ENCODE results near the gene KIAA0408.
"Not testable (repeated sequence)": the region's sequence is repeated elsewhere in the genome, so short reads cannot be mapped to it uniquely, and the experiment has no call there.

KIAA0408 gene

DNA sequence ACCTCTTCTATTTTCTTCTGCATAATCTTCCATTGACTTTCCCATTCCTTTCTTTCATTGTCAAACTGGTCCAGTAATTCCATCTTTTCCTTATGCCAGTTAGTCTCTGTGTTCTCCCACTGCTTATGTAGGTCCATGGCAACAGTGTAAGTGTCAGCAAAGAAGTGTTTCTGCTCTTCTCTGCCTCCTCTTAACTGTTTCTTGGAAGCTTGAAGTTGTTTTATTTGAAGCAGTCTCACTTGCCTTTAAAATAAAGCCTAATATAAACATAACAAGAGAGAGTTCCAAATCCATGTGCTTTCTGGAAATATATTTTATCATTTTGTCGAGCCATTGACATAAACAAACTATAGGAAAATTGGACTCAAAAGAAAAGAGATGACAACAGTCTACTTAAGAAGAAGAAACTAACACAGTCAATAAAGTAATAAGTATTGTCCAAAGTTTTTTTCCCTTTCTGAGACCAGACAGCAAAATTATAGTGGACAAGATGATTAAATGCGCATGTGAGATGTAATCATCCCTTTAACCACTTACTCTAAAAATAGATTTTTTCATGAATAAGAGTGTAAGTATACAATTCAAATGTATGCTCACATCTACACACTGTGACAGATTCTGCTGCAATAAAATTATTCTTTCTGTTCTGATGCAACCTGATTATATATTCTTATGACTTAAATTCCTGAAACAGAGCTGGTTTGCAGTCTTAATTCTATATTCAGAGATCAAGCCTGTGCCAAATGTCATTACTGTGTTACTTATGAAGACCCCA is 5.2 kb downstream of the KIAA0408 start:
- FAIRE-seq (no peak), DNase-seq (ENCODE audit: insufficient read length, low spot score) (no peak)
- no peak for TF ChIP-seq TAF1 (IDR thresholded peaks at IDR 0.05; ENCODE audit: low read depth, low read length)
- TF ChIP-seq SPI1 (IDR thresholded peaks at IDR 0.05; ENCODE audit: low read depth, low read length) = no peak
- TF ChIP-seq POU2F2 (IDR thresholded peaks at IDR 0.05; ENCODE audit: low read depth, low read length) = no peak
- TF ChIP-seq POLR2AphosphoS5 (IDR thresholded peaks at IDR 0.05; ENCODE audit: low read depth, low read length) = no peak

DNA sequence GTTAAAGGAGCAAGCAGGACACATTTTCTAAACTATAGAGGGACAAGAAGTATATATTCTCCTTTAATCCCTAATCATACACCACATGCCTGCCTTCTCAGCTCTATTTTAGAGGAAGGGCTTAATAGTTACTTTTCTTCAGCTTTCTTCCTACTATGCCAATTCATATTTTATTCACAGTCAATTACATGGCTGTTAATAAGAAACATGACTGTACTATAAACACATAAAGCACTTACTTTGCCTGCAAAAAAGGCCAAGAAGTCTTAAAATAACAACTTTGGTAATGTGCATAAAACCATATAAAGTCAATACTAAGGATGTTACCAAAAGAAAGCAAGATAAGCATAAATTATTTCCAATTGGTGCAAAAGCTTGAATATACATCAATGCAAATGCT is 6.4 kb downstream of the KIAA0408 start:
- FAIRE-seq = no peak
- no peak for TF ChIP-seq POU2F2 (IDR thresholded peaks at IDR 0.05; ENCODE audit: low read depth, low read length)
- no peak for TF ChIP-seq SPI1 (IDR thresholded peaks at IDR 0.05; ENCODE audit: low read depth, low read length)
- no peak for TF ChIP-seq TAF1 (IDR thresholded peaks at IDR 0.05; ENCODE audit: low read depth, low read length)
- no peak for TF ChIP-seq POLR2AphosphoS5 (IDR thresholded peaks at IDR 0.05; ENCODE audit: low read depth, low read length)
- TF ChIP-seq POLR2A (IDR thresholded peaks at IDR 0.05; ENCODE audit: low read depth, low read length) = no peak
- TF ChIP-seq PAX5 (IDR thresholded peaks at IDR 0.05; ENCODE audit: insufficient read depth, low read length, severe bottlenecking) = no peak
- no peak for DNase-seq (ENCODE audit: insufficient read length, low spot score)

DNA sequence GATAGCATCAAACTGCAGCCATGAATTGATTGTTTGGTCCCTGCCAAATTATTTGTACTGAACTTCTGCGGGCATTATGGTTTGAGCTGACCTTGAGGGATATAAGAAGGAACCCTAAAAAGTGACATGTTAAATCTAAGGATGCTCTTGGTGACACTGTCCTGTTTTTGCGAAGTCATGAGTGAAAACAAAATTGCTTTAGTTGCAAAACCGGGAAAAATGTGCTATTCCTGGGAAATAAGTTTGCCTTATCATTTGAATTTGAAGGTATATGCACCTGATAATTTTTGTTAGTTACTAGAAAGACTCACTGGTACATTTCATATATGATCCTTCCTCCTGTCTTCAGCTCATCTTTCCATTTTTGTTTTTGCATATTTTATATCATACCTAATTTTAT is 7.8 kb downstream of the KIAA0408 start:
- DNase-seq (ENCODE audit: insufficient read length, low spot score) = no peak
- TF ChIP-seq POLR2AphosphoS5 (IDR thresholded peaks at IDR 0.05; ENCODE audit: low read depth, low read length) (no peak), POU2F2 (IDR thresholded peaks at IDR 0.05; ENCODE audit: low read depth, low read length) (no peak)
- FAIRE-seq = no peak

DNA sequence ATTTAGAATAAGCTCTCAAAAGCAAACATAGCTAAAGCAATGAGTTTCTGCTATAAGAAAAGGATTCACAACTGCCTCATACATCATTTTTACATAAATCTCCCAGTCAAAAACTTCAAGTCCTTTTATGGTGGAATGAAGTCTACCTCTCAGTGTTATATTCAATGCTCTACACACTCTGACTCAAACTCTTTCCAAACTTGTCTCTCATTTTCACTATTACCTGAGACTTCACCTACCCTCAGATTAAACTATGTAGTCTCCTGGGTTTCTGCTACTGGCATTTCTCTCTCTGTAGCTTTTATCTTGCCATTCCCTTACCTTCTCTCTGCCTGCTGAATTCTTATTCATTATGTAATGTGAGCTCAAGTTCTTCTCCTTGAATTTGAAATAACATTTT is 11.4 kb downstream of the KIAA0408 start:
- FAIRE-seq (no peak), DNase-seq (ENCODE audit: insufficient read length, low spot score) (no peak)
- no peak for TF ChIP-seq POLR2AphosphoS5 (IDR thresholded peaks at IDR 0.05; ENCODE audit: low read depth, low read length)
- no peak for TF ChIP-seq POU2F2 (IDR thresholded peaks at IDR 0.05; ENCODE audit: low read depth, low read length)
- TF ChIP-seq PAX5 (IDR thresholded peaks at IDR 0.05; ENCODE audit: insufficient read depth, low read length, severe bottlenecking) = no peak
- no peak for TF ChIP-seq TAF1 (IDR thresholded peaks at IDR 0.05; ENCODE audit: low read depth, low read length)
- TF ChIP-seq SPI1 (IDR thresholded peaks at IDR 0.05; ENCODE audit: low read depth, low read length) = no peak
- no peak for TF ChIP-seq POLR2A (IDR thresholded peaks at IDR 0.05; ENCODE audit: low read depth, low read length)

DNA sequence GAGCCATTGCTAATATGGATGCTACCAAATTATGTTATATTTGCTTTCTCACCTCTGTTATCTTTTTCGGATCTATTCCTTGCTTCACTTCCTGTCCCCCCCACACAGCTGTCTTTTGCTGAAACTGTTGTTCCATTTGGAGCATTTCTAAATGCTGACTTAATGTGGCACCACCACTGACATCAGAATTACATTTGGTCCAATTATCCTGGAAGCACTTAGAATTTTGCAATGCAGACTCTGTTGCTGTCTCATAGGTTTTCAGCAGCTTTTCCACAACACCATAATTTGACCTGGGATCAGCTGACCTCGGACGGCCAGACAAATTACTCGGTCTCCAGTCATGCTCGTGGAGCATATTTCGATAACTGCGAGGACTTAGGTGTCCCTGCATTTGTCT is 12.8 kb downstream of the KIAA0408 start:
- TF ChIP-seq POLR2AphosphoS5 (IDR thresholded peaks at IDR 0.05; ENCODE audit: low read depth, low read length) = no peak
- no peak for TF ChIP-seq POLR2A (IDR thresholded peaks at IDR 0.05; ENCODE audit: low read depth, low read length)
- no peak for DNase-seq (ENCODE audit: insufficient read length, low spot score)
- no peak for FAIRE-seq

DNA sequence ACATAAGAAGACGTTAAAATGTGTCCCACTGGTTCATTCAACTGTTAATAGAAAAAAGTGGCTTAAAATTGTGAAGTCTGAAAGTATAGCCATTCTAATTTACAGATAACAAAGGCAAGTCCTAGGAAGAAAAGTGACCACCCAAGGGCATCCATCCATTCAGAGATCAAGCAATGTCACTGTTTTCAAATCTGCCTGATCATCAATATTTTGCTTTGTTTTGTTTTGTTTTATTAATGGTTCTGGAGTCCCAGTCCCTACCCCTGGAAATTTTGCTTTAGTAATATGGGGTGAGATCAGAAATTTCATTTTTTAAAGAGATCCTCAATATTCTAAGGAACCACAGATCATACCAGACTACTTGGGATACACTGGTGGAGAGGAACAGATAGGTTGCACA is 17.3 kb downstream of the KIAA0408 start:
- DNase-seq (ENCODE audit: insufficient read length, low spot score) (no peak), FAIRE-seq (no peak)

DNA sequence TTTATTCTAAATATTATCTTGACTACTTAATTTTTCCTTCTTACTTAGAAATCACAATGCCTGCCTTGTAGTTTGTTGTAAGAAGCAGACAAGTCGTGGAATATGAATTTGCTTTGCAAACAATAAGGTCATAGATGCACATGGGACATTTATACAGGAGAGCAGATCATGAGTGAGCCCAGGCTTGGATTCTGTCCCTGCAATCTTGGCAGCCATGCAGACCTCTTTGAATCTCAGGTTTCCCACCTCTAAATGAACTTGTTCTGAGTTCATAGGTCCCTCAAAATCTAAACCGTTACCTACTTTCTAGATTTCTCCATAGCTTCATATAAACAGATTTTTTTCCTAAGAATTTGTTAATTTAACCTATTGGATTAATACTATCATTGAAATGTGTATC is 19.5 kb downstream of the KIAA0408 start:
- no peak for DNase-seq (ENCODE audit: insufficient read length, low spot score)
- no peak for FAIRE-seq
- TF ChIP-seq POU2F2 (IDR thresholded peaks at IDR 0.05; ENCODE audit: low read depth, low read length) (no peak), POLR2AphosphoS5 (IDR thresholded peaks at IDR 0.05; ENCODE audit: low read depth, low read length) (no peak), TAF1 (IDR thresholded peaks at IDR 0.05; ENCODE audit: low read depth, low read length) (no peak), PAX5 (IDR thresholded peaks at IDR 0.05; ENCODE audit: insufficient read depth, low read length, severe bottlenecking) (no peak)

More for the DNA sequence above, 17.3 kb downstream of the KIAA0408 start:
- no peak for TF ChIP-seq POLR2A (IDR thresholded peaks at IDR 0.05; ENCODE audit: low read depth, low read length)
- no peak for TF ChIP-seq SPI1 (IDR thresholded peaks at IDR 0.05; ENCODE audit: low read depth, low read length)
- TF ChIP-seq POU2F2 (IDR thresholded peaks at IDR 0.05; ENCODE audit: low read depth, low read length) = no peak
- no peak for TF ChIP-seq PAX5 (IDR thresholded peaks at IDR 0.05; ENCODE audit: insufficient read depth, low read length, severe bottlenecking)
- TF ChIP-seq TAF1 (IDR thresholded peaks at IDR 0.05; ENCODE audit: low read depth, low read length) = no peak
- no peak for TF ChIP-seq POLR2AphosphoS5 (IDR thresholded peaks at IDR 0.05; ENCODE audit: low read depth, low read length)

DNA sequence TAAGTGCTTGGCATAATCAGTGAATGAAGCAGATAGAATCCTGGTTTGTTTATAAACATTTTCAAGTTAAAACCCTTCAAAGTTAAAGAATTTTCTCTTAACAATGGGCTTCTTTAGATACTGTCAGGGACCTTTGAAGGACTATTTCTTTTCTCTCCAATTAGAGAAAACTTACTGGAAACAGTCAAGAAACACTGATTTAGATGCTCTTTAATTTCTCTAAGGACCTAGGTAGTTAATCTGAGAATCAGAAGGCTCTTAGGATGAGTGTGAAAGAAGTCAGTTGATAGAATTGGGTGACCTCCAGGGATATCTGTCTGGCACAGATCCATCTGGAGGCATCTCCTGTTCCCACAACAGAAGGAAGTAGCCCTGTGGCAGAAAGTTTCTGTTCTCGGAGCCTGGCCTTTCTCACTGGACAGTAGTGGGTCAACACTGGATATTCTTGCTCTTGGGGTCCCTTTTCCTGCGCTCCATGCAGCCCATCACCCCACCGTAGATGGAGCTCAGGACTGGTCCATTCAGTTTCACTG is 22.5 kb downstream of the KIAA0408 start:
- TF ChIP-seq TAF1 (IDR thresholded peaks at IDR 0.05; ENCODE audit: low read depth, low read length) (no peak), SPI1 (IDR thresholded peaks at IDR 0.05; ENCODE audit: low read depth, low read length) (no peak), POLR2AphosphoS5 (IDR thresholded peaks at IDR 0.05; ENCODE audit: low read depth, low read length) (no peak), POLR2A (IDR thresholded peaks at IDR 0.05; ENCODE audit: low read depth, low read length) (no peak), PAX5 (IDR thresholded peaks at IDR 0.05; ENCODE audit: insufficient read depth, low read length, severe bottlenecking) (no peak), POU2F2 (IDR thresholded peaks at IDR 0.05; ENCODE audit: low read depth, low read length) (no peak)
- no peak for DNase-seq (ENCODE audit: insufficient read length, low spot score)
- no peak for FAIRE-seq

DNA sequence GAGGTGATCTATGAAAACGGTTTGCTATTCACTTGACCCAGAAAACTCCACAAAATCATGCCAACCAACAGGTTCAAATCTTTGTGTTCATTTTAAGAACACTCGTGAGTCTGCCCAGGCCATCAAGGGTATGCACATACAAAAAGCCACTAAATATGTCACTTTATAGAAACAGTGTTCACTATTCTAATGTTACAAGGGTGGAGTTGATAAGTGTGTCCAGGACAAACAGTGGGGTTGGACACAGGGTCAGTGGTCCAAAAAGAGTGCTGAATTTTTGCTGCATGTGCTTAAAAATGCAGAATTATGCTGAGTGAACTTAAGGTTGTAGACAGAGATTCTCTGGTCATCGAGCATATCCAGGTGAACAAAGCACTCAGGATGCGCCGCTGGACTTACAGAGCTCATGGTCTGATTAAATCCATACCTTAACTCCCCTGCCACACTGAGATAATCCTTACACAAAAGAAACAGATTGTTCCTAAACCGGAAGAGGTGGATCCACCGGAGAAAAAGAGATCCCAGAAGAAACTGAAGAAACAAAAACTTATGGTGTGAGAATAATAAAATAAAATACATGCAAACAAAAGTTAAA is 23.5 kb downstream of the KIAA0408 start:
- TF ChIP-seq POLR2A (IDR thresholded peaks at IDR 0.05; ENCODE audit: low read depth, low read length) (no peak), PAX5 (IDR thresholded peaks at IDR 0.05; ENCODE audit: insufficient read depth, low read length, severe bottlenecking) (no peak), POLR2AphosphoS5 (IDR thresholded peaks at IDR 0.05; ENCODE audit: low read depth, low read length) (no peak), TAF1 (IDR thresholded peaks at IDR 0.05; ENCODE audit: low read depth, low read length) (no peak), POU2F2 (IDR thresholded peaks at IDR 0.05; ENCODE audit: low read depth, low read length) (no peak), SPI1 (IDR thresholded peaks at IDR 0.05; ENCODE audit: low read depth, low read length) (no peak)
- FAIRE-seq = no peak
- no peak for DNase-seq (ENCODE audit: insufficient read length, low spot score)

DNA sequence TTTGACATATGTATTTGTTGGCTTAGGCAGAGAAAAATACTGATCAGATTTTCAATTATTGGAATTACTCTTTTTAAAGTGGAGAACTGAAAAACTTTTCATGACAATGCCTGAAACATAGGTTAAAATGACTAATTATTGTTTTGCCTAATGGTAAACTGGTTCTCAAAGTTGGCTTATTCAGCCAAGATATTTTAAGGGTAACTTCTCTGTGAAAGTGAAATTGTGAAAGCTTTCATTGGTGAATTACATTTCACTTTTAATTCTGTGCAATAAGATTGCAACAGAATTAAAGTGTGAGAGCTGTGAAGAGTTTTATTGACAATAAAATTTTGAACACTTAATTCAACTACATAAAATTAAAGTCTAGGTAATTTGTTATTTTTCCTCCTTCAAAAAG is 24.5 kb downstream of the KIAA0408 start:
- no peak for DNase-seq (ENCODE audit: insufficient read length, low spot score)
- no peak for TF ChIP-seq TAF1 (IDR thresholded peaks at IDR 0.05; ENCODE audit: low read depth, low read length)
- TF ChIP-seq SPI1 (IDR thresholded peaks at IDR 0.05; ENCODE audit: low read depth, low read length) = no peak
- no peak for TF ChIP-seq PAX5 (IDR thresholded peaks at IDR 0.05; ENCODE audit: insufficient read depth, low read length, severe bottlenecking)
- TF ChIP-seq POLR2AphosphoS5 (IDR thresholded peaks at IDR 0.05; ENCODE audit: low read depth, low read length) = no peak
- TF ChIP-seq POLR2A (IDR thresholded peaks at IDR 0.05; ENCODE audit: low read depth, low read length) = no peak
- no peak for TF ChIP-seq POU2F2 (IDR thresholded peaks at IDR 0.05; ENCODE audit: low read depth, low read length)
- no peak for FAIRE-seq

DNA sequence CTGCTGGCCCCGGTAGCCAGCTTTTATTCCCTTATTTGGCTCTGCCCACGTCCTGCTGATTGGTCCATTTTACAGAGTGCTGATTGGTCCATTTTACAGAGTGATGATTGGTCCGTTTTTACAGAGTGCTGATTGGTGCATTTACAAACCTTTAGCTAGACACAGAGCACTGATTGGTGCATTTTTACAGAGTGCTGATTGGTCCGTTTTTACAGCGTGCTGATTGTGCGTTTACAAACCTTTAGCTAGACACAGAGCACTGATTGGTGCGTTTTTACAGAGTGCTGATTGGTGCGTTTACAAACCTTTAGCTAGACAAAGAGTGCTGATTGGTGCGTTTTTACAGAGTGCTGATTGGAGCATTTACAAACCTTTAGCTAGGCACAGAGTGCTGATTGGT is 30.6 kb downstream of the KIAA0408 start:
- FAIRE-seq = not testable (repeated sequence)

More for the DNA sequence above, 30.6 kb downstream of the KIAA0408 start:
- not testable (repeated sequence) for DNase-seq (ENCODE audit: insufficient read length, low spot score)
